Gastroesophageal sphincter (tissue), 3 donors: ENCODE measurements around the gene SAMD8.

Source experiments
- EP300 ChIP-seq: sonication (generic); formaldehyde crosslinking; IDR thresholded peaks from one replicate; pipeline ENCODE4 v1.6.1; 2017; ENCODE audit warnings: antibody characterized with exemption, mild to moderate bottlenecking
- TF ChIP-seq, protein P1 (sequence below), 4 experiments: fragments of 200-600 bp in 2 of 4; fragments of 450-650 bp in 2 of 4; sonication (generic) in 1 of 4; IDR thresholded peaks; one replicate each; pipeline ENCODE4 v1.5.1; 2017 to 2019; ENCODE audit warnings: antibody characterized with exemption in 4 of 4, mild to moderate bottlenecking in 2 of 4, moderate library complexity in 2 of 4

DNA sequence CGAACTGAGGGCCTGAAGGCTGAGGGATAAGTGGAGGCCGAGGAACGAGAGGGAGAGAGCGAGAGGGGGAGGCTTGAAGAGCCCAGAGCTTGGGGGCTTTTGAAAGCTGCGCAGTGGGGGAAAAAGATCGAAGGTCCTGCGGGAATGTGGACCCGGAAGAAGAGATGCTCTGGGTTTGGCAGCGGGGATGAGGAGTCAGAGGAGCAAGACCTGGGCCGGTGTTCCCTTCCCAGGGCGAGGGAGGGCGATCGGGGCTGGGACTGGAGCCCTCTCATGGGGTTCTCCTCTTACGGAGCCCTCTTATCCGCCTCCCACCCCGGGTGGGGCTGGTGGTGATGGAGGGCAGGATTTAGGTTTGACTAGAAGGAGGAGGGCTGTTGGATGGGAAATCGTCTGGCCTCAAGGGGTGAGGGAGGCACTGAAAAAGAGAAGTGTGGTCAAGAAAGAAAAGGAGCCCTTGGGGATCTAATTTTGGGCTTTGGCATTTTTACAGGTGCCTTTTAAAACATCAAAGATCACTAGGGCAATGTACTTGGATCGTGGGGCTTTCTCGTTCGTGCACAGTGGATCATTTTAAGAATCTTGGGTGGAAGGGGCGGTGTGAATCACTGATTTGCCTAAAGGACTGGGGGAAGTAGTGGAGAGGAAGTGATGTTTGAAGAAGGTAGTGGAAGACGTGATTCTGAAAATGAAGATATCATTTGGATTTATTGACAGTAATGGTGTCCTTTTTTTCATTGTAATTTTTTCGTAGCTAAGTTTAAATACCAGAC, 637 bp downstream of the SAMD8 start:
- no peak for TF ChIP-seq EP300
- TF ChIP-seq, protein P1, sequence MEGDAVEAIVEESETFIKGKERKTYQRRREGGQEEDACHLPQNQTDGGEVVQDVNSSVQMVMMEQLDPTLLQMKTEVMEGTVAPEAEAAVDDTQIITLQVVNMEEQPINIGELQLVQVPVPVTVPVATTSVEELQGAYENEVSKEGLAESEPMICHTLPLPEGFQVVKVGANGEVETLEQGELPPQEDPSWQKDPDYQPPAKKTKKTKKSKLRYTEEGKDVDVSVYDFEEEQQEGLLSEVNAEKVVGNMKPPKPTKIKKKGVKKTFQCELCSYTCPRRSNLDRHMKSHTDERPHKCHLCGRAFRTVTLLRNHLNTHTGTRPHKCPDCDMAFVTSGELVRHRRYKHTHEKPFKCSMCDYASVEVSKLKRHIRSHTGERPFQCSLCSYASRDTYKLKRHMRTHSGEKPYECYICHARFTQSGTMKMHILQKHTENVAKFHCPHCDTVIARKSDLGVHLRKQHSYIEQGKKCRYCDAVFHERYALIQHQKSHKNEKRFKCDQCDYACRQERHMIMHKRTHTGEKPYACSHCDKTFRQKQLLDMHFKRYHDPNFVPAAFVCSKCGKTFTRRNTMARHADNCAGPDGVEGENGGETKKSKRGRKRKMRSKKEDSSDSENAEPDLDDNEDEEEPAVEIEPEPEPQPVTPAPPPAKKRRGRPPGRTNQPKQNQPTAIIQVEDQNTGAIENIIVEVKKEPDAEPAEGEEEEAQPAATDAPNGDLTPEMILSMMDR (IDR thresholded peaks at IDR 0.05): no peak
